SKM-1 treated with dmso at 0.1 percent for 144 hours (cell line): ENCODE data around the gene SETBP1.

ENCODE experiments used
- DNase-seq: peaks from one replicate; lab custom pipeline; 2025; ENCODE audit not compliant: unreplicated experiment; lab: John Stamatoyannopoulos, UW

Gene SETBP1

DNA sequence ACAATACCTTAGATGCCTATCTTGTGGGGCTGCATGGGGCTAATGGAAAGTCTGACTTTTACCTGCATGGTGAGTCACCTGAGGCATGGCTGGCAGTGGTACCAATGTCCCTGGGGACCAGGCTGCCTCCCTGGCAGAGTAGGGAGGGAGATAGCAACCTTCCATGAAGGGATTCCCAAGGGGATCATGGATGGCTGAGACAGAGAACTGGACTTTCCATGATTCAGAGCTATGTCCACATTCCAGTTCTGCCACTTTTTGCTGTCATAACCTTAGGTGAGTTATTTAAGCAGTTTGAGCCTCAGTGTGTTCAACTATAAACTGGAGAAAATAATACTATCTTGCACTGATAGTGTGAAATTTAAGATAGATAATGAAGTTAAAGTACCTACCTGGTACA, 178.6 kb downstream of the SETBP1 start:
- DNase-seq, result no peak

DNA sequence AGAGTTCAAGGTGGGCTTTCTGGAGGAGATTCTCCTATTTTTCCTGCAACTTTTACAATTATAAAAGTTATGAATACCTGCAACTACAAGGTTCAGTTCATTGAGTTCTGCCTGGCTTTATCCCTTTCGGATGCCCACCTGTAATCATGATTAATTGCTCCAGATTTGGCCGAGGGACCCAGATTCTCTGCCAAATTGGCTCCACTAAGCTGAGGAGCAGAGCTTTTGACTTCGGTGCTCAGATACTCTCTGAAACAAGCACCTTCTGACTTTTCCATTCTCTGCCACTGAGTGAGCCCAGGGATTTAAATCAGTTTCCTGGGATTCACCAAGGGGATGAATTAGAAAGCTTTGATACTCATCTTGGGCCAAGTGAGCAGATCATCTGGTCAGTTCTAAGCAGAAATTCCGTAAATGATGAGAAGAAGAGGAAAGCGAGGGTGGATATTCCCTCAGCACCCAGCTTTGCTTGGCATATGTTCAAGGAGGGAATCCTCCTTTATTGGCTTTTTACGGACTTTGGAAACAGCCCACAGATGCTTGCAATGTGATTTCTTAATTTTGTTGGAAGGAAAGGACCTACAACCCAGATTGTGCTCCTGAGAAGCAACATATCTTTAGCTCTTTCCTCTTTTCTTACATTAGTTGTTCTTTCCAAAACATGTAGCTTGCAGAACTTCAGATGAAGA, 179.2 kb downstream of the SETBP1 start:
- no peak for DNase-seq

DNA sequence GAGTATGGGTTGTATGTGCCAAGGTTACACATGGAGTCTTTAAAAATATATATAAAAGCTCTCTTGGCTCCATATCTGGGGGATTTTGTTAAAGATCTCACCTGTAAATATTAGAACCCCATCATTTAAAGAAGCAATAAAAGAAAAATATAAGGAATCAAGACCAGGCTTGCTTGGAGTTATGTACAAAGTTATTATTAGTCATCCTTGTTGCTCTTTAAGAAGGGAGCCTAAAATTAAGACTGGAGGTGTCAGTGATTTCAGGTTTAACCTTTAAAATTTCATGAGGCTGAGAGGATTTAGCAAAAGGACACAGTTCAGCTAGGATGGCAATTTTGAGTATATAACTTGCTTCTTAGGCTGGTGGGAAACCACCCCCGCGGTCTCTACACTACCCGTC, 181.4 kb downstream of the SETBP1 start:
- DNase-seq, result no peak

DNA sequence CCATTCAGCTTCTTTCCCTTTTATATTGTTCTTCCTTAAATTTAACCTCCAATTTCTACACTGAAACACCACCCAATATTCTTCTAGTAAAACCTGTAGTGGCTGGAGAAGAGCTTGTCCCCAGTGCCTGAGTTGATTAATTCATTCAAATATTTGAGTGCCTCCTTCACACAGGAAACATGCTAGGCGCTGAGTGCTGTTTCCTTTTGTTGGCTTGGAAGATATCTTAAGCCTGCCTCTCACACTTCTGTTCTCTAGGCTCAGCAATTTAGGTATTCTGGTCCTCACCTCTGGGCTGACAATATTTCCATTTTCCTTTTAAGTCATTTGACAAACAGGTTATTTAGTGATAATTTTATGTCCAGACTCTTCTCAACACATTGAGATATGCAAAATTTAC, 185.4 kb downstream of the SETBP1 start:
- no peak for DNase-seq

DNA sequence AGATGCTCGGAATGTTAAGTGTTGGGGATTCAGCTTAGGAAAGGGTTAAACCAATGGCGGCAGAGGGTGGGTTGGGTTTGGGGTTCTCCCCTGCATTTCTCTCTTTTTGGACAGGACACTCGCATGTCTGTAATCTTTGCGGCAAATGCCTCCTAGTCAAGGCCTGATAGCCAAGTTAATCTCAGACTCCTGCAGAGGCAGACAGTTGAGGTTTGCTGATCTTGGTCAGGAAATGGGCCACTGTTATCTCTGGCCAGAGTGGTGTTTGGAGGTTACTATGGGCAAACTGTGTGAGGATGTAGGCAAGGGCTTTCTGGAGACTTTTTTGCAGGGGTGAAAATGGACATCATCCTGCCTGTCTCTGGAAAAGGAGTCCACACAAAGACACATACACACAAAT, 188.8 kb downstream of the SETBP1 start:
- DNase-seq, result no peak

DNA sequence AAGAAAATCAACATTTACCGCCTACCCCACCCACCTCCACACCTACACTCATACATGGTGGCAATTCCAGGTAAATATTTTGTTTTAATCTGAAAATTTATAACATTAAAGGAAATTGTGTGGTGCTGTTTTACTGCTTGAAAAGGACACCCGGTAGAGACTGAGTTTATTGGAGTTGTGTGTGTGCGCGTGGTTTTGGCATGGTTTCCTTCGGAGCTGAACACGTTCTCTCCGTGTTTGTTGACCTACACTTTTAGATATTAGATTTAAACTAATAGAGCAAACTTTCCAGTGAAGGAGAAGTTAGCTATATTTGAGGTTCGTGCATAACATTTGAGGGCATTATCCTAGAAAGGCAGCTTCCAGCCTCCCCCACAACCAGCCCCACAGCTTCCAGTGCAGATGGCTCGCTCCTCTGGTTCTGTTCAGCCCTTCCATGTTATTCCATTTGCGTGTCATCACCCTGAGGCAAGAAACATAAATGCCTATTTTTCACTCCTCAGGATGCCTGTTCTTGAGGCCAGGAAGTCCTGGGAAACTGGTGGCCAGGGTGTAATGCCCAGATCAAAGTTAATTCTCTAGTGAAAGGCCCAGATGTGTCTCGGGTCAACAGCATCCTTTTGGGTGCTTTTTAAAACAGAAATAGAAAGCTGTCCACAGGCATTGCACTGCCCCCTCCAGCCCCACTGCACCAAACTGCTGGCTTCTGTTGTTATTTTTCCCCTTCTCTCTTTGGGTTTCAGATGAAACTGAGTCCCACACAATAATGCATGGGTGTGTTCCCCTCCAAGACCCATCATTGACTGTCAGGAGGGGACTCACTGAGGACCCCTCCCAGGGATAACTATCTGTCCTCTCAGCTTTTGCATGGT, 190.2 kb downstream of the SETBP1 start:
- no peak for DNase-seq

DNA sequence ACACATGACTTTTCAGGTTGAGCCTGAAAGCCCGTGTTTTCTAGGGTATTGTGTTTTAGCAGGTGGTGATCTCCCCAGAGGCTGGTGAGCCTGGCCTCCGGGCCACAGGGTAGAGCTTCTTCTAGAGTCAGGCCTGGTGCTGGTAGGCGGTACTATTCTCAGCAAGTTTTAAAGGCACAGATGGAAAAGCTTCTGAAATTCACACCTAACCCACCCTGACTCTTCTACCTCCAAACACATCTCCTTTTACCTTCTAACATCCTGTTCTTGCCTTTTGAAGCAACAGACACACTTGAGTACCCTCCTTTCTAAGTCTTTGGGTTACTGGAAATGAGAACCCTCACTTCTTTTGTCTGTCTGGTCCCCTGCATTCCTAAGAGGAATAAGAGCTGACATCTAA, 191.1 kb downstream of the SETBP1 start:
- DNase-seq, result no peak

DNA sequence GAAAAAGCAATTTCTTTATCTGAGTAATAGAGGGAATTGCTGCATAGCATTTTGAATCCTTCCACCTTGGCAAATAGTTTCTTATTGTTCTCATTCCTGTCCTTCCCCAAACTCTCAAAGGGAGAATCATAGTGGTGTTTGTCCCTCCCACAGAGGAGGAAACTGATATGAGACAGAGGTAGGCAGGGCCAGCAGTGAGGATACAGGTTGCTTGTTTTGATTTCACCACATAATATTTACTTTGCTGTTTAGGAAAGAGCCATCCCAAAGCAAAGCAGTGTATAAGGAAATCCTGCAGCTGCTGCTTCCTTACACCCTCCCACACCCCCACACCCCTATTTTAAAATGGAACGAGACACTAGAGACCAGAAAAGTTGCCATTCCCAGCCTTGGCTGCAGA, 195.3 kb downstream of the SETBP1 start:
- DNase-seq, result no peak

DNA sequence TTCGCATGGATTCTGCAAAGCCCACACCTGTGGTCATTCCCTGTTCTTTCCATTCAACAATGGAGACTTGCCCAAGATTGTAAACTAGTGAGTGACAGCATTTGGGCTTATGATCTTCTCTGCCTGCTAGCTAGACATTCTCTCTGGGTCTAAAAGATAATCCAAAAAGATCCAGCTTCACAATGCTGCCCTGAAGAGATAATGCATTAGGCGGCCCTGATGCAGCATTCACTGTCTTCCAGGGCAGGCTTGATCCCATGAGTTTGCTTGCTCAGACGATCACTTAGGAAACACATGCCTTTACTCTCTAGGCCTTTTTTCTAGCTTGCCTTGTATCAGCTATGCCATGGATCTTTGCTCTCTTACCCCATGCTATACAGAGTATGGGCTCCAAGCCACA, 196.1 kb downstream of the SETBP1 start:
- no peak for DNase-seq

DNA sequence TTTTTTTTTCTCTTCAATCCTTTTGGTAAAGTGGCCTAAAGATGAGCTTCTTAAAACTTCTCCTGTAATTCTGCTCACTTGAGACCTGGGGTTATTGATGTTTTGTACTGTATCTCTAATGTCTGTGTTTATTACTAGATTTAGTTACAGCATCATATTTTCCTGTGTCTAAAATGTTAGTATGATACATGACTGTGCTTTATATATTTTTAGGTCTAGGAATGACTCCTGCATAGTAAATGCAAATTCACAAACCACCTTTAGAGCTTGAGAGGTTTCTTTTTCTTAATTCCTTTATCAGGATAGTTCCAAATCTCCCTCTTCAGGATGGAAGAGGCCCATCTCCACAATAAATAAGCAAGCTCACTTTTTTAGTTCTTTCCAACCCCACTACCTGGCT, 197.6 kb downstream of the SETBP1 start:
- no peak for DNase-seq

DNA sequence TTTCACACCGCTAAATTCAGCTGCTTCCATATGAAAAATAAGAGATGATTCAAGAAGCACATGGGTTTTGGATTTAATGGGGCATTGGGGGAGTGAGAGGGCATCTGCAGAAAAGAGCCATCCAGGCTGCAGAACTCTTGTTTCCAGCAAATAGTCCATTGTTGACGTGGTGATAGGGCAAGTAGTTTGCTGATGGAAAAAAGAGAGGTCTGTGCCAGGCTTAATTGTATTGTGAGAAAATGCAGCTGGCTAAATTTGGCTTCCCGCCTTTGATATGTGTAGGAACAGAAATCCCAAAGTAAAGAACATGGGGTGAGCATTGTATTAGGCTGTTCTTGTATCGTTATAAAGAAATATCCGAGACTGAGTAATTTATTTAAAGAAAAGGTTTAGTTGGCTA, 199.5 kb downstream of the SETBP1 start:
- no peak for DNase-seq

DNA sequence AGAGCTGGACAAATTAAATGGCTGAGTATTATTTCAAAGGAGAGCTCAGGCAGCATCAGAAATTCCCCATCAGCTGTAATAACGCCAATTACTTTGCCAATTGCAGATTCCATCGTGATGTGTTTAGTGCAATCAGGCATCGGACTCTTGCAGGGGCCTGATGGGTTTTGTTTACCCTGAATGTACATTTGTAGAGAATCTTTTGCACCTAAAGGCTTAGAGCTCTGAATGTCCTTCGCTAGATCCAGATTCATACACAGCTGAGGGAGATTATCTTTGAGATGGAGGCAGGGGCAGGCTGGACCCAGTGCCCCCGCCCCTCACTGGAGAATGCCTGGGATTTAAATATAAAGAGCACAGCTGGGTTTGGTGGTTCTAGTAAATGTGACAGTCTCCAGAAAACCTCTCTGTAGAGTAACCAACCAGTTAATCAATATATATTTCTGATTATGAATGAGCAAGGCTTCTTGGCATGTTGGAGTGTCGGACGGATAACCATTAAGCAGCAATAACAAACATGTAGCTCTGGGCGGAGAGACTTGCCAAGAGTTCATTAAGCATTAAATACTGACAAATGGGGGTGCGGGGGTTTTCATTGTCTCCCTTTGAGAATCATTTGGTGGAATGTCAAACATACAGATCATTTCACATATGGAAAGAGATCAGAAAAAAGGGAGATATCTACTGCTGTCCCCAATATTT, 200.9 kb downstream of the SETBP1 start:
- no peak for DNase-seq

DNA sequence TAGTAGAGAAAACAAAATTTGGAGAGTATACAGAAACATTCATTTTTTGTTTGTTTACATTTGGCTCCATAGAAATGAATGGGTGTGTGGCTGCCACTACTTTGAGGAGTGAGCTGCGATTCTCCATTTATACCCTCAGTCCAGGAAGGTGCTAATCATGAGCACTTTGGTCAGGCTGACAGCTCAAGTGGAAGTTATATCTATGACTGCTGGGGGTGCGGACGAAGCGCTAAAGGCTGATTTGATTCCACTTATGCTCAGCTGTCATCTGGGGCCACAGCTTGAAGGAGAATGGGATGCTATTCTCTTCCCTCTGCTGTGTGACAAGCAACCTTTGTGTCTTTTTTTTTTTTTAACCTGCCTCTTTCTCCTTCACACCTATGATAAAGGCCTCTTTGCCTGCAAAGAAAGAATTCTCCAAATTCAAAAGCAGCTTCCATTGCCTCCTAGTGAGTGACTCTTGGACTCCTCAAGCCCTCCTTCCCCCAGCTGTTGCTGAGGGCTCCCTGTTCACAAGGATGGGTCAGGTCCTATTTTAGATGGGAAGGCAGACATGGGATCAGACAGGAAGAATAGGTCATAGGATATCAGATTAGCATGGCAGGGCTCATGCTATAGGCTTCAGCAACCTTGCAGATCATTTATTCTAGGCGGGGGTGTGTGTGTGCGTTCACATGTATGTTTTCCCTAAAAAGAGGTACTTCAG, 201.6 kb downstream of the SETBP1 start:
- no peak for DNase-seq

DNA sequence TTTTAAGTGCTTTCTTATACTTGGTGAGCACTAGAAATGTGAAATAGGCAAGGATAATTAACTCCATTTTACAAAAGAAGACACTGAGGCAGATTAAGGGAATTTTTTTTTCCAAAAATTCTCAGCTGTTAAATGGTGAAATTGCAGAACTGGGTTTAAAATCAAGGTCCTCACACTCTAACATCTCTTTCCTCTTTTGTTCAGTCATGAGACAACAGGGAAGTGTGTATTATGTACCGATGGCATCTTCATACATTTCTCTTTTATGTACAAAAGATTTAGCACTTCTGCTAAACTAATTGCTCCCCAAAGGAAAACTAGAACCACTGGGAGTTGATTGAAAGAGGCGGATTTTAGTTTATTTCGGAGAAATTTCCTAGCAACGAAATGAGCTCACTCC, 203.0 kb downstream of the SETBP1 start:
- DNase-seq, result no peak

DNA sequence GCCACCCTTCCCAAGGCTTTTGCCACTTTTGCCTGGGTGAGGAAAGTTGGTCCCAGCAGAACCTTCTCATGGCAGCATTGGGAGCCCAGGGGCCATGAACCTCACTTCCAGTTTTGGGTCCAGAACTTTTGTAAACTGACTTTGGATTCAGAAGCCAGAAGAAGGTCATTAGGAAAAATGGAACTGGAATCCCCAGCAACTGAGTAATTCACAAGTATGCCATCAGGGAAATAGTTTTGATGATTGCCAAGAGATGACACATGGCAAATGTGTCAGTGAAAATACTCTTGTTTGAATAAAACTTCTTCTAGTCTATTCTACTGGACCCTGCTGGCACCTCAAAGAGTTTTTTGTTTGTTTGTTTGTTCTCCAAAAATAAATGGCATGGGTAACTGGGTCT, 203.7 kb downstream of the SETBP1 start:
- no peak for DNase-seq

DNA sequence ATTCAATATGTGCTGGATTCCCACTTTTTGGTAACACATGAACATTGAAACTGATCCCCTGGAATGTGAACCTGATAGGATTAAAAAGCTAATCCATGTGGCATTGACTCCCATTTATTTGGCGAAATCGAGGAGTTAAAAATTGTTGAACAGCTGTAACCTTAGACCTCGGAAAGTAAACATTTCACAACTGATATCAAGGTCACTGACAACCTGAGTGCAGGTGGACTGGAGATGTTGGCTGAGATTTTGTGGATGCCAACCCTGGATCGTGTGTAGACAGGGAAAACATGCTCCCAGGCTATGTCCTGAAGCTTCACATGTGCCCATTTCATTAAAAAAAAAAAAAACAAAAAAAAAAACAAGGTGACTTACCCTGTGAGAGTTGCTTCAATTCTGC, 204.8 kb downstream of the SETBP1 start:
- DNase-seq, result no peak

DNA sequence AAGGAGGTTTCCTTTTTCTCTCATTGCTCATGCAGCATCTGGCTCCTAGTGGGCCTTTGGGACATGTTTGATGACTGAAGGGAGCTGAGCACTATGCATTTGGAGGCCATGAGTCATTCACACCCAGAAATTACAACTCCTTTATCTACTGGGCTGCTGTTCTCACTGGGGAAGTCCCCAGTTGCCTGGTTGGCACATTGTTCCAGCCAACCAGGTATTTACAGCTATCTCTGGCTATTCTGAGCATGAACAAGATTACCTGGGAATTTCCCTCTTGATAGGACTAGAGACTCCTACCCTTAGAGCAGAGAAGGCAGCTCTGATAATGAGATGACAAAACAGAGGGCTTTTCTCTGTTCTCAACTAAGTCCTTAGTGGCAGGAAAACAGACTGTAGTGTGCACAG, 206.5 kb downstream of the SETBP1 start:
- DNase-seq, result no peak

DNA sequence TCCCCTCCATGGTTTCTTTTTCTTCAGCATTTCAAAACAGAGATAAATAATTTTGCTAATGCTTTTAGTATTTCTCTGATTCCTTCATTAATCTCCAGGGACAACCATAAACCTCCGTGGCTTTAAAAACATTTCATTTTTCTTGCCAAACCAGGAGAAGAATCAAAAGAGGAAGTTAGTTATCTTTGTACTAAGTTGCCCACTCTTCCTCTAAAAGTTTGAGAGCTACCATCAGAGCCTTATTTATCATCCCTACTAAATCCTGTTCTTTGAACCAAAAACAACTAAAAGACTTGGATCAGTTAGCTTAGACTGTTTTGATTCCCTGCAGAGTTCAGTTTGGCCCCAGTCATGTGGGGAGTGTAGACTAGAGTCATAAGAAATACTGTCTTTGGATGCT, 208.4 kb downstream of the SETBP1 start:
- peak; percentile 45 for DNase-seq

DNA sequence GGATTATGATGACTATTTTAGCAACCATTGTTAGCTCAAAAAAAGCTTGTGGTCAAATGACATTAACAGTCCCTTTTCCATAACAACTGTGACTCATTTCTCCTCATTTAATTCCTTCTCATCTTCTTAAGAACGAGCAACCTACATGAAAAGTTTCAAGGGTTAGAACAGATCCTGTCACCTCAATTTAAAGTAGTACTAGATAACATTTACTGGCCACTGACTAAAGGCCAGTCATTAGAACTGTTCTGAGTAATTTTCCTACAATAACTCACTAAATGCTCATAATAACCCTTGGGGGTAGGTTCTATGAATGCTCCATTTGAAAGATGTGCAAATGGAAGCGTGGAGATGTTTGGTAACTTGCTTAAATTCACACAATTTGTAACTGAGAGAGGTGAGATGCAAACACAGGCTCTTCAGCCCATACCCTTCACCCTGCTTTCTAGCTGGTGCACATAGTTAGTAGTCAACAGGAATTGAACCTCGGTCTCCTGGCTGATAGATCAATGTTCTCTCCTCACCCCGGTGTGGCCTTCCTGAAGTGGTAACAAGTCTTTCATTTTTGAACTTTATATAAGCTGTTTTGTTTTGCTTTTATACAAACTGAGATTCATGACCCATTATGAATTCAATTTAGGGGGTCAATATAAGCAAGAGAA, 212.5 kb downstream of the SETBP1 start:
- DNase-seq, result no peak

DNA sequence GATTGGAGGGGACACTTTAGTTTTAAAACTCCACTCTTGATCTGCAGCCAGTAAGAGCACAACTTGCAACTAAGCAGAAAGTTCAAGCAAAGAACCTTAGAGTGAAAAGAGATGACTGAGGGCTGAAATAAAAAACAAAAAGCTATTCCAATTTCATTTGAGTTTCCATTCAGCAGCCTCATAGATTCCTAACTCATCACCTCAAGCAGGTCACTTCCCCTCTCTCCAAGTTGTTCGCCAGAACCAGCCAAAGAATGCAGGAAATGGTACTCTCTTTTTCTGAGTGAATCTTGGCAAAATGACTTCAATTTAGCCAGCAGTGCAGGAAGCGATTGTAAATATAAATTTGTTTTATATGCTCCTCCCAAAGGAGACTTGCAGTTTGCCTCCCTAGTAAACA, 213.3 kb downstream of the SETBP1 start:
- DNase-seq, result no peak
